Measurements from ENCODE around the gene CACNA2D3.

DNA sequence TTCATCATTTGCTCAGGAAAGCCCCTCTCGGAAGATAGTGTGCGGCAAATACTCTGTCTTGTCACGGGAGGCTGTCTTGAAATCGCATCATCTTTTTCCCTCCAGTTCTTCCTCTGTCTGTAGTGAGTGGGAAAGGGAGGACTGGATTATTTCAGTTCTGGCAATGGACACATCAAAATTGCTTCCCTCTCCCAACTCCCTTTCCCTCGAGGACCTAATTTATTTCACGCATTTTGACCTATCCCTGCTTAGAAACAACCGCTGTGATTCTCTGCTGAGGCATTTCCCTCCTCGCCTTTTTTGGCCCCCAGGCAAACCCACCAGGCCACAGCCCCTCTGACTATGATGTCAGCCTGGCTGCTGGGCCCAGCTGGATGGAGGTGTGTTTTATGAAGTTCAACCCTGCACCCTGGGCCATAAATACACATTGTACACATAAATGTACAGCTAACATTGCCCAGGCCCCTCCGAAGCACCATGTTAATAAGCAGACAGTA lies 944.2 kb downstream of the CACNA2D3 start:
- TF ChIP-seq YY1 (IDR thresholded peaks at IDR 0.05) (no peak), JUND (IDR thresholded peaks at IDR 0.05) (no peak), GABPA (IDR thresholded peaks at IDR 0.05 in 1 of 2, conservative IDR thresholded peaks at IDR 0.05 in 1 of 2) (no peak), RAD21 (IDR thresholded peaks at IDR 0.05) (no peak), RXRA (IDR thresholded peaks at IDR 0.05) (no peak), HNF4A (conservative IDR thresholded peaks at IDR 0.05) (no peak), TAF1 (conservative IDR thresholded peaks at IDR 0.05) (no peak), MAX (IDR thresholded peaks at IDR 0.05) (no peak), ATF3 (IDR thresholded peaks at IDR 0.05) (no peak), EGR1 (IDR thresholded peaks at IDR 0.05; ENCODE audit: low read depth in 2 of 2) (no peak)
- TF ChIP-seq, protein P1, sequence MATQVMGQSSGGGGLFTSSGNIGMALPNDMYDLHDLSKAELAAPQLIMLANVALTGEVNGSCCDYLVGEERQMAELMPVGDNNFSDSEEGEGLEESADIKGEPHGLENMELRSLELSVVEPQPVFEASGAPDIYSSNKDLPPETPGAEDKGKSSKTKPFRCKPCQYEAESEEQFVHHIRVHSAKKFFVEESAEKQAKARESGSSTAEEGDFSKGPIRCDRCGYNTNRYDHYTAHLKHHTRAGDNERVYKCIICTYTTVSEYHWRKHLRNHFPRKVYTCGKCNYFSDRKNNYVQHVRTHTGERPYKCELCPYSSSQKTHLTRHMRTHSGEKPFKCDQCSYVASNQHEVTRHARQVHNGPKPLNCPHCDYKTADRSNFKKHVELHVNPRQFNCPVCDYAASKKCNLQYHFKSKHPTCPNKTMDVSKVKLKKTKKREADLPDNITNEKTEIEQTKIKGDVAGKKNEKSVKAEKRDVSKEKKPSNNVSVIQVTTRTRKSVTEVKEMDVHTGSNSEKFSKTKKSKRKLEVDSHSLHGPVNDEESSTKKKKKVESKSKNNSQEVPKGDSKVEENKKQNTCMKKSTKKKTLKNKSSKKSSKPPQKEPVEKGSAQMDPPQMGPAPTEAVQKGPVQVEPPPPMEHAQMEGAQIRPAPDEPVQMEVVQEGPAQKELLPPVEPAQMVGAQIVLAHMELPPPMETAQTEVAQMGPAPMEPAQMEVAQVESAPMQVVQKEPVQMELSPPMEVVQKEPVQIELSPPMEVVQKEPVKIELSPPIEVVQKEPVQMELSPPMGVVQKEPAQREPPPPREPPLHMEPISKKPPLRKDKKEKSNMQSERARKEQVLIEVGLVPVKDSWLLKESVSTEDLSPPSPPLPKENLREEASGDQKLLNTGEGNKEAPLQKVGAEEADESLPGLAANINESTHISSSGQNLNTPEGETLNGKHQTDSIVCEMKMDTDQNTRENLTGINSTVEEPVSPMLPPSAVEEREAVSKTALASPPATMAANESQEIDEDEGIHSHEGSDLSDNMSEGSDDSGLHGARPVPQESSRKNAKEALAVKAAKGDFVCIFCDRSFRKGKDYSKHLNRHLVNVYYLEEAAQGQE (IDR thresholded peaks at IDR 0.05), result no peak
- TF ChIP-seq, protein P2, sequence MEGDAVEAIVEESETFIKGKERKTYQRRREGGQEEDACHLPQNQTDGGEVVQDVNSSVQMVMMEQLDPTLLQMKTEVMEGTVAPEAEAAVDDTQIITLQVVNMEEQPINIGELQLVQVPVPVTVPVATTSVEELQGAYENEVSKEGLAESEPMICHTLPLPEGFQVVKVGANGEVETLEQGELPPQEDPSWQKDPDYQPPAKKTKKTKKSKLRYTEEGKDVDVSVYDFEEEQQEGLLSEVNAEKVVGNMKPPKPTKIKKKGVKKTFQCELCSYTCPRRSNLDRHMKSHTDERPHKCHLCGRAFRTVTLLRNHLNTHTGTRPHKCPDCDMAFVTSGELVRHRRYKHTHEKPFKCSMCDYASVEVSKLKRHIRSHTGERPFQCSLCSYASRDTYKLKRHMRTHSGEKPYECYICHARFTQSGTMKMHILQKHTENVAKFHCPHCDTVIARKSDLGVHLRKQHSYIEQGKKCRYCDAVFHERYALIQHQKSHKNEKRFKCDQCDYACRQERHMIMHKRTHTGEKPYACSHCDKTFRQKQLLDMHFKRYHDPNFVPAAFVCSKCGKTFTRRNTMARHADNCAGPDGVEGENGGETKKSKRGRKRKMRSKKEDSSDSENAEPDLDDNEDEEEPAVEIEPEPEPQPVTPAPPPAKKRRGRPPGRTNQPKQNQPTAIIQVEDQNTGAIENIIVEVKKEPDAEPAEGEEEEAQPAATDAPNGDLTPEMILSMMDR (IDR thresholded peaks at IDR 0.05; ENCODE audit: low read depth, low read length, missing input control), result no peak
